Nephron (organoid): ENCODE measurements around the gene FAHD1.

Experiments
- H3K27ac Mint-ChIP-seq, 3 experiments: 2 replicates each; pipeline ENCODE4 v1.8.0; 2020; ENCODE audit warnings: mixed read lengths in 3 of 3, mild to moderate bottlenecking in 2 of 3, moderate library complexity in 1 of 3
- H3K27me3 Mint-ChIP-seq: 2 replicates; pipeline ENCODE4 v1.8.0; 2021; ENCODE audit warnings: low read depth, mild to moderate bottlenecking, moderate library complexity, mixed read lengths
- H3K36me3 Mint-ChIP-seq: 2 replicates; pipeline ENCODE4 v1.8.0; 2020; ENCODE audit warnings: low read depth, mixed read lengths
- H3K4me1 Mint-ChIP-seq: 2 replicates; pipeline ENCODE4 v1.8.0; 2020; ENCODE audit warnings: mixed read lengths
- H3K4me3 Mint-ChIP-seq, 3 experiments: 2 replicates each; pipeline ENCODE4 v1.8.0; 2020; ENCODE audit warnings: mild to moderate bottlenecking in 3 of 3, mixed read lengths in 3 of 3, moderate library complexity in 2 of 3
- H3K9me3 Mint-ChIP-seq: 2 replicates; pipeline ENCODE4 v1.8.0; 2020; ENCODE audit warnings: mixed read lengths
- TF ChIP-seq, protein P1 (sequence below), 3 experiments: fragments of 200-600 bp; sonication (generic); IDR thresholded peaks; one replicate each; pipeline ENCODE4 v1.5.0; 2021; ENCODE audit warnings: antibody characterized with exemption in 3 of 3; ENCODE audit not compliant: unreplicated experiment in 3 of 3

FAHD1 gene

DNA sequence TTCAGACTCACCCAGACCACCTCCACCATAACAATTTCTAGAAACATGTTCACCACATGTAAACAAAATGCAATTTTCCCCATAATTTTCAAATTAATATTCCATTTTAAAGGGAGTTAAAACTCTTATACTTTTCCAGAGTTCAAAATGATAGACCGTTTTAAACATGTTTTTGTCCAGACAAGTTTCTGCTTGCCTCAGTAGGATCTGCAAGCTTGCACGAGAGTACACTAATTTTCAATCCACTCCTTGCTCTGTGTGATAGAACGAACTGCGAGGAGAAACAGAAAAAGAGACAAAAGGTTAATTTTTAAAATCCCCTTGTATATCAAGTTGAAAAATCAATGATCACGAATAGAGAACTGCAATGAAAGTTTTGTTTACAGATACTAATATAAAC, 7.1 kb downstream of the FAHD1 start:
- Mint-ChIP-seq H3K27ac (no peak overlapping the region), H3K27me3 (no peaks in the 10 kb centered on the region), H3K4me3 (no peak overlapping the region), H3K36me3 (peaks cover 13% of the 10 kb centered on the region), H3K9me3 (no peaks in the 10 kb centered on the region), H3K4me1 (peaks cover 3% of the 10 kb centered on the region)
- TF ChIP-seq, protein P1, sequence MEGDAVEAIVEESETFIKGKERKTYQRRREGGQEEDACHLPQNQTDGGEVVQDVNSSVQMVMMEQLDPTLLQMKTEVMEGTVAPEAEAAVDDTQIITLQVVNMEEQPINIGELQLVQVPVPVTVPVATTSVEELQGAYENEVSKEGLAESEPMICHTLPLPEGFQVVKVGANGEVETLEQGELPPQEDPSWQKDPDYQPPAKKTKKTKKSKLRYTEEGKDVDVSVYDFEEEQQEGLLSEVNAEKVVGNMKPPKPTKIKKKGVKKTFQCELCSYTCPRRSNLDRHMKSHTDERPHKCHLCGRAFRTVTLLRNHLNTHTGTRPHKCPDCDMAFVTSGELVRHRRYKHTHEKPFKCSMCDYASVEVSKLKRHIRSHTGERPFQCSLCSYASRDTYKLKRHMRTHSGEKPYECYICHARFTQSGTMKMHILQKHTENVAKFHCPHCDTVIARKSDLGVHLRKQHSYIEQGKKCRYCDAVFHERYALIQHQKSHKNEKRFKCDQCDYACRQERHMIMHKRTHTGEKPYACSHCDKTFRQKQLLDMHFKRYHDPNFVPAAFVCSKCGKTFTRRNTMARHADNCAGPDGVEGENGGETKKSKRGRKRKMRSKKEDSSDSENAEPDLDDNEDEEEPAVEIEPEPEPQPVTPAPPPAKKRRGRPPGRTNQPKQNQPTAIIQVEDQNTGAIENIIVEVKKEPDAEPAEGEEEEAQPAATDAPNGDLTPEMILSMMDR (IDR thresholded peaks at IDR 0.05; ENCODE audit: unreplicated experiment in 3 of 3), result no peak

DNA sequence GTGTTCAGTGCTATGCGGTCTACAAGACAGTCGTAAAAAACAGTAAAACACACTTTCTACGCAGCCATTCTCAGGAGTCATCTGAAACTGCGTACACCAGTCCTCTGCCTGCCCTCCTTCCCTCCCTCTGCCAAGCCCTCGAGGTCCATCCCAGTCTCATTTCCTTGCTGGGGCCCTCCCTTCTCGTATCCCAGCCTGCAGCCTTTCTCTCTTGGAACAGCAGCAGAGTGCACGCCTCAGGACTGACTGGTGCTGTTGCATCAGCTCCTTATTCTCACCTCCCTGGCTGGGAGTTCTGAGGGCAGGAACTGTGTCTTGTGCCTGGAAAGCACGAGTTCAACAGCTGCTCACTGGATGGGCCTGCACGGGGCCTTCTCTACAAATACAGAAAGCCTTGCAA, 12.5 kb downstream of the FAHD1 start:
- Mint-ChIP-seq H3K4me3 (no peak overlapping the region), H3K36me3 (no peaks in the 10 kb centered on the region), H3K27me3 (no peaks in the 10 kb centered on the region), H3K27ac (no peak overlapping the region), H3K9me3 (no peaks in the 10 kb centered on the region), H3K4me1 (no peaks in the 10 kb centered on the region)
- TF ChIP-seq, protein P1 (IDR thresholded peaks at IDR 0.05; ENCODE audit: unreplicated experiment in 3 of 3), result no peak

DNA sequence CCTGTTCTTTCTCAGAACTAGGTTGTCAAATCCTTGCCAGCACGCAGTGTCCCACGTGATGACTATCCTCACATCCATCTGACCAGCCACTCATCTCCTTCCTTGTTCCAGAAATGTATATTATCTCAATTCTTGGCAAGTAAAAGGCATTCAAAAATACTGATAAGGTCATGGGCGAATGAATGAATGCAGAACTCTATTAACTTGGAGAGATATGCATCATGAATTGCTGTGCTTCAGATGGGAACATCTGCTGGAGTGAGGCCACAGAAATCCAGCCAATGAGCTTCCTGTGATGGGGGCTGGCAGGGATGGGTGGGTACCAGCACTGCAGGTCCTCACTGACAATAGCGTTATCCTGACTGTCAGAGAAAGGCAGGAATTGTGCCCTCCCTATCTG, 19.0 kb downstream of the FAHD1 start:
- TF ChIP-seq, protein P1 (IDR thresholded peaks at IDR 0.05; ENCODE audit: unreplicated experiment in 3 of 3), result no peak
- Mint-ChIP-seq H3K27me3 (peaks cover 24% of the 10 kb centered on the region), H3K27ac (no peak overlapping the region), H3K4me3 (no peak overlapping the region), H3K9me3 (no peaks in the 10 kb centered on the region), H3K4me1 (no peaks in the 10 kb centered on the region), H3K36me3 (no peaks in the 10 kb centered on the region)

DNA sequence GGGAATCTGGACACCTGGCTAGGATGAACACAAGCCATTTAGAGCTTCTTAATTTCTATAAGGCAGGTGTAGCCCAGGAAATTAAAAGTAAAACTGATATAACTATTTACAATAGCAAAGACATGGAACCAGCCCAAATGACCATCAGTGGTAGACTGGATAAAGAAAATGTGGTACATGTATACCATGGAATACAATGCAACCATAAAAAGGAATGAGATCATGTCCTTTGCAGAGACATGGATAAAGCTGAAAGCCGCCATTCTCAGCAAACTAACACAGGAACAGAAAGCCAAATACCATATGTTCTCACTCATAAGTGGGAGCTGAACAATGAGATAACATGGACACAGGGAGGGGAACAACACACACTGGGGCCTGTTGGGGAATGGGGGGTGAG, 19.4 kb downstream of the FAHD1 start:
- Mint-ChIP-seq H3K4me3 (no peak overlapping the region), H3K27ac (no peak overlapping the region), H3K9me3 (no peaks in the 10 kb centered on the region), H3K36me3 (no peaks in the 10 kb centered on the region), H3K27me3 (peaks cover 28% of the 10 kb centered on the region), H3K4me1 (no peaks in the 10 kb centered on the region)
- TF ChIP-seq, protein P1 (IDR thresholded peaks at IDR 0.05; ENCODE audit: unreplicated experiment in 3 of 3), result no peak

DNA sequence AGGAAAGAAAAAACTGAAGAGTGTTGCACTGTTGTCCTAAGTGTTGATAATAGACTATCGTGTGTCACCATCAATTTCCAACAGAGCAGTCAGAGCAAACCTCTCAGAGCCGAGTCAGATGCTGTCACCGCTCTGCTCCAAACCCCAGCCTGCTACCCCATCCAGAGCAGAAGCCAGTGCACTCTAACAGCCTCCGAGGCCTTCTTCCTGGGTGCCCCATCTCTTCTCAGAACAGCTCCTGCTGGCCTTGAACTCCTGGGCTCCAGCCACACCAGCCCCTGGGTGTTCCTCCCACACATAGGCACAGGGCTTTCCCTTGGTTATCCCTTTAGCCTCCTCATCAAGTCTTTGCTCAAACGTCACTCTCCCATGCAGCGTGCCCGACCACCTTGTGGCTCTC, 24.0 kb downstream of the FAHD1 start:
- H3K27ac Mint-ChIP-seq, result no peak overlapping the region
- no peaks in the 10 kb centered on the region for H3K9me3 Mint-ChIP-seq
- H3K36me3 Mint-ChIP-seq, result no peaks in the 10 kb centered on the region
- peaks cover 63% of the 10 kb centered on the region for H3K27me3 Mint-ChIP-seq
- H3K4me1 Mint-ChIP-seq, result no peaks in the 10 kb centered on the region
- H3K4me3 Mint-ChIP-seq, result no peak overlapping the region
- TF ChIP-seq, protein P1 (IDR thresholded peaks at IDR 0.05; ENCODE audit: unreplicated experiment in 3 of 3), result no peak

DNA sequence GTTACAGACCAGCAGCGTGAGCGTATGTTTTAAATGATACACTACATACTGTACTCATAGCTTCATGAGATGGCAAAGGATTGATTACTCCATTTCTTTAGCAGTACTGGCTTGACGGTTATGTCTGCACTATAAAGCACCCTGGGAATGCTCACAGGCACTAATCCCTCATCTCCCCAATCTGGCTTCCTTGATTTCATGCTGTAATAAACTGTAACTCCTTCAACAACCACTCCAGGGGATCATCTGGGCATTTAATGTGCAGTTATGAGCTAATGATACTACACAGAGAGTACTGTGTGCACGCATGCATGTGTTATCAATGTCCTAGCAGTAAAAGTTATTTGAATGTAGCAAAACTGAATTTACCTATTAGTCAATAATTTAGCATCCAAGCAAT, 24.8 kb downstream of the FAHD1 start:
- Mint-ChIP-seq H3K27me3 (peaks cover 58% of the 10 kb centered on the region), H3K9me3 (no peaks in the 10 kb centered on the region), H3K4me3 (no peak overlapping the region), H3K36me3 (no peaks in the 10 kb centered on the region), H3K27ac (no peak overlapping the region), H3K4me1 (no peaks in the 10 kb centered on the region)
- TF ChIP-seq, protein P1 (IDR thresholded peaks at IDR 0.05; ENCODE audit: unreplicated experiment in 3 of 3), result no peak
